K562 (cell line): ENCODE measurements around the gene MYO18A. TPM values are rescaled to one million over a fixed set of nuclear protein-coding genes. Genes with fewer than 3 reads are reported as not detected.

Experiments
- ARID1B ChIP-seq: fragments of 450-650 bp; IDR thresholded peaks from 2 replicates; pipeline ENCODE4 v1.6.1; 2016; ENCODE audit warnings: antibody characterized with exemption, mild to moderate bottlenecking, inconsistent platforms
- HDAC1 ChIP-seq, 2 experiments: fragments of 450-650 bp; IDR thresholded peaks; 2 replicates each; pipeline ENCODE4 v1.6.1; 2016 to 2017; ENCODE audit warnings: inconsistent platforms in 1 of 2, mild to moderate bottlenecking in 1 of 2, moderate library complexity in 1 of 2
- MTA2 ChIP-seq: fragments of 450-650 bp; IDR thresholded peaks from 2 replicates; pipeline ENCODE4 v1.6.1; 2016; ENCODE audit warnings: low read depth
- TSC22D4 ChIP-seq: fragments of 450-650 bp; IDR thresholded peaks from 2 replicates; pipeline ENCODE4 v1.6.1; 2016; ENCODE audit warnings: missing genetic modification characterization, missing biosample characterization, control low read depth
- ZKSCAN3 ChIP-seq: fragments of 250-450 bp; sonication (Bioruptor Pico); IDR thresholded peaks from 2 replicates; pipeline ENCODE4 v1.4.0; 2020
- polyA plus RNA-seq, 8 experiments: library from polyadenylated mRNA; depleted of rRNA in 4 of 8; stranded (reverse) in 5 of 8; unstranded in 3 of 8; fragments of >200 nt; fragmentation: Nextera tagmentation in 2 of 8; fragmentation: Illumina TruSeq in 1 of 8; extraction: Ambion mirVana in 2 of 8; extraction: Trizol in 1 of 8; gene quantifications; 2 replicates each; pipeline versions ENCODE4 v1.2.1 to v1.2.3, GENCODE V29; 2011 to 2014; ENCODE audit warnings: inconsistent platforms in 1 of 8, missing spikeins in 1 of 8
- total RNA-seq, 7 experiments: library from RNA; depleted of rRNA in 6 of 7; stranded (reverse); fragments of >200 nt in 6 of 7; fragmentation: Illumina TruSeq in 2 of 7; extraction: Trizol in 2 of 7; gene quantifications; 2 replicates each; pipeline versions ENCODE4 v1.2.1 to v1.2.3, GENCODE V29; 2011 to 2021; ENCODE audit warnings: low replicate concordance in 1 of 7
- TF ChIP-seq, protein P1 (sequence below): fragments of 150-350 bp; conservative IDR thresholded peaks from 2 replicates; pipeline ENCODE4 v1.6.1; 2014; ENCODE audit warnings: low read length
- TF ChIP-seq, protein P2 (sequence below): fragments of 250-450 bp; sonication (Bioruptor Pico); IDR thresholded peaks from 2 replicates; pipeline ENCODE4 v1.4.0; 2020; ENCODE audit warnings: mild to moderate bottlenecking
- TF ChIP-seq, protein P3 (sequence below): sonication (generic); formaldehyde crosslinking; IDR thresholded peaks from 2 replicates; pipeline ENCODE4 v1.8.1; 2023; ENCODE audit warnings: mild to moderate bottlenecking, missing genetic modification reagents

Gene MYO18A
- total and polyA plus RNA-seq, 9 of the 15 experiments (the other 6 are each of a cell fraction or from before 2014, with no cell fraction given), result 2.5 to 65.4 (median 17.1) TPM

DNA sequence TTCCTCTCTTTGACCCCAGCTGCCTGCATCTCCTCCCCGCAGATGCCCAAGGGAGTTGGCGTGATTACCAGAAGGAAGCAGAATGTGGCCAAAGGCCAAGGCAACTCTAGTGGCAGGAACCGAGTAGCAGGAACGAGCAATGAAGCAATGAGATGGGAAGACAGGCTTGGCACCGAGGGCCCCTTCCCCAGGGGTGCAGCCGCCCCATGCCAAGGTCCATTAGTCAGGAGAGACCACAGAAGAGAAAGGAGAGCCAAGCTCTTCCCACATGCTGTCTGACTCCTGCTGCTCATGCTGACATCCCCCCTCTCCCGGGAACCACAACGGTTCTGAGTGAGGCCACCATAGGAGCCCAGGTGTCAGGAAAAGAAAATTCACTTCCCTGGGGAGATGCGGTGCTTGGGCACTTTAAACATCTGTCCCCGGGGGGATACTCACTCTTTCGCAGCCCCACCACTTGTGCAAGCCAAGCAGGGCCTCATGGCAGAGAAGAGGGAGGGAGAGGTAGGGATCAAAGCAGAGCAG is 67.4 kb downstream of the MYO18A start (continued):
- TF ChIP-seq, protein P1, sequence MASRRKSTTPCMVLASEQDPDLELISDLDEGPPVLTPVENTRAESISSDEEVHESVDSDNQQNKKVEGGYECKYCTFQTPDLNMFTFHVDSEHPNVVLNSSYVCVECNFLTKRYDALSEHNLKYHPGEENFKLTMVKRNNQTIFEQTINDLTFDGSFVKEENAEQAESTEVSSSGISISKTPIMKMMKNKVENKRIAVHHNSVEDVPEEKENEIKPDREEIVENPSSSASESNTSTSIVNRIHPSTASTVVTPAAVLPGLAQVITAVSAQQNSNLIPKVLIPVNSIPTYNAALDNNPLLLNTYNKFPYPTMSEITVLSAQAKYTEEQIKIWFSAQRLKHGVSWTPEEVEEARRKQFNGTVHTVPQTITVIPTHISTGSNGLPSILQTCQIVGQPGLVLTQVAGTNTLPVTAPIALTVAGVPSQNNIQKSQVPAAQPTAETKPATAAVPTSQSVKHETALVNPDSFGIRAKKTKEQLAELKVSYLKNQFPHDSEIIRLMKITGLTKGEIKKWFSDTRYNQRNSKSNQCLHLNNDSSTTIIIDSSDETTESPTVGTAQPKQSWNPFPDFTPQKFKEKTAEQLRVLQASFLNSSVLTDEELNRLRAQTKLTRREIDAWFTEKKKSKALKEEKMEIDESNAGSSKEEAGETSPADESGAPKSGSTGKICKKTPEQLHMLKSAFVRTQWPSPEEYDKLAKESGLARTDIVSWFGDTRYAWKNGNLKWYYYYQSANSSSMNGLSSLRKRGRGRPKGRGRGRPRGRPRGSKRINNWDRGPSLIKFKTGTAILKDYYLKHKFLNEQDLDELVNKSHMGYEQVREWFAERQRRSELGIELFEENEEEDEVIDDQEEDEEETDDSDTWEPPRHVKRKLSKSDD, result no peak
- no peak for TF ChIP-seq ZKSCAN3 (CRISPR knock-in tag)
- TF ChIP-seq, protein P2, sequence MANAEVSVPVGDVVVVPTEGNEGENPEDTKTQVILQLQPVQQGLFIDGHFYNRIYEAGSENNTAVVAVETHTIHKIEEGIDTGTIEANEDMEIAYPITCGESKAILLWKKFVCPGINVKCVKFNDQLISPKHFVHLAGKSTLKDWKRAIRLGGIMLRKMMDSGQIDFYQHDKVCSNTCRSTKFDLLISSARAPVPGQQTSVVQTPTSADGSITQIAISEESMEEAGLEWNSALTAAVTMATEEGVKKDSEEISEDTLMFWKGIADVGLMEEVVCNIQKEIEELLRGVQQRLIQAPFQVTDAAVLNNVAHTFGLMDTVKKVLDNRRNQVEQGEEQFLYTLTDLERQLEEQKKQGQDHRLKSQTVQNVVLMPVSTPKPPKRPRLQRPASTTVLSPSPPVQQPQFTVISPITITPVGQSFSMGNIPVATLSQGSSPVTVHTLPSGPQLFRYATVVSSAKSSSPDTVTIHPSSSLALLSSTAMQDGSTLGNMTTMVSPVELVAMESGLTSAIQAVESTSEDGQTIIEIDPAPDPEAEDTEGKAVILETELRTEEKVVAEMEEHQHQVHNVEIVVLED (CRISPR knock-in tag), result no peak
- TF ChIP-seq, protein P3, sequence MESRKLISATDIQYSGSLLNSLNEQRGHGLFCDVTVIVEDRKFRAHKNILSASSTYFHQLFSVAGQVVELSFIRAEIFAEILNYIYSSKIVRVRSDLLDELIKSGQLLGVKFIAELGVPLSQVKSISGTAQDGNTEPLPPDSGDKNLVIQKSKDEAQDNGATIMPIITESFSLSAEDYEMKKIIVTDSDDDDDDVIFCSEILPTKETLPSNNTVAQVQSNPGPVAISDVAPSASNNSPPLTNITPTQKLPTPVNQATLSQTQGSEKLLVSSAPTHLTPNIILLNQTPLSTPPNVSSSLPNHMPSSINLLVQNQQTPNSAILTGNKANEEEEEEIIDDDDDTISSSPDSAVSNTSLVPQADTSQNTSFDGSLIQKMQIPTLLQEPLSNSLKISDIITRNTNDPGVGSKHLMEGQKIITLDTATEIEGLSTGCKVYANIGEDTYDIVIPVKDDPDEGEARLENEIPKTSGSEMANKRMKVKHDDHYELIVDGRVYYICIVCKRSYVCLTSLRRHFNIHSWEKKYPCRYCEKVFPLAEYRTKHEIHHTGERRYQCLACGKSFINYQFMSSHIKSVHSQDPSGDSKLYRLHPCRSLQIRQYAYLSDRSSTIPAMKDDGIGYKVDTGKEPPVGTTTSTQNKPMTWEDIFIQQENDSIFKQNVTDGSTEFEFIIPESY (CRISPR knock-in tag), result no peak
- TF ChIP-seq MTA2, result no peak
- TF ChIP-seq ARID1B, result no peak
- no peak for TF ChIP-seq HDAC1 (IDR thresholded peaks at IDR 0.05)
- no peak for TF ChIP-seq TSC22D4 (tag)
- TF ChIP-seq, all 486 proteins: peak for 0
